HepG2 (cell line): Measurements from ENCODE around the gene PKMYT1. TPM values are rescaled to one million over a fixed set of nuclear protein-coding genes. Genes with fewer than 3 reads are reported as not detected.

Experiments used
- ATAC-seq: fragments of 200-7000 bp; cut with Tn5 transposase; 3 replicates; pipeline ENCODE4 v1.9.1; 2020; ENCODE audit warnings: mild to moderate bottlenecking, moderate library complexity
- BruUV-seq: library from RNA; stranded (reverse); fragments of 400-500 nt; replicated peaks from 2 replicates; lab custom pipeline; 2021; lab: Mats Ljungman, UMichigan
- CTCF ChIA-PET: fragments of 300-600 bp; formaldehyde crosslinking; extraction: SDS; loops from one replicate; lab custom pipeline; 2021; ENCODE audit warnings: low total read pairs, inconsistent platforms, low intra/inter-chr PET ratio; lab: Yijun Ruan, JAX
- POLR2A ChIA-PET: fragments of 350-600 bp; sonication (Branson Sonifier 250); formaldehyde crosslinking; loops from one replicate; lab custom pipeline; 2020; ENCODE audit warnings: antibody characterized with exemption, inconsistent platforms; lab: Yijun Ruan, JAX
- DNase-seq: peaks from one replicate; pipeline ENCODE4 v3.0.0-alpha.2; 2015; ENCODE audit warnings: low spot score
- FAIRE-seq: peaks from 3 replicates; lab custom pipeline; 2011; peaks lifted over from hg19 to GRCh38; lab: Jason Lieb, UNC
- H2AFZ ChIP-seq: one replicate; pipeline ENCODE4 v1.6.1; 2011; ENCODE audit warnings: low read length, inconsistent platforms
- H3K27ac ChIP-seq: fragments of 300-600 bp; 3 replicates; pipeline ENCODE4 v1.8.0; 2011; ENCODE audit warnings: mixed run types, mild to moderate bottlenecking, mixed read lengths, low read length, inconsistent platforms; ENCODE audit not compliant: insufficient read depth; ENCODE audit errors: extremely low read length
- H3K27me3 ChIP-seq, 2 experiments: fragments of 200-600 bp in 1 of 2; 2 replicates in 1 of 2; 3 replicates in 1 of 2; pipeline versions ENCODE4 v1.6.0 to v1.8.0; 2011; ENCODE audit warnings: low read length in 2 of 2, mild to moderate bottlenecking in 2 of 2, moderate library complexity in 2 of 2, inconsistent platforms in 1 of 2; ENCODE audit not compliant: insufficient read depth in 2 of 2, control insufficient read depth in 1 of 2
- H3K36me3 ChIP-seq, 2 experiments: fragments of 200-600 bp in 1 of 2; replicated peaks in 1 of 2; 2 replicates in 1 of 2; 3 replicates in 1 of 2; pipeline versions ENCODE4 v1.5.1 to v1.8.0; 2011; ENCODE audit warnings: low read length in 2 of 2, inconsistent platforms in 1 of 2; ENCODE audit not compliant: insufficient read depth in 2 of 2, control insufficient read depth in 1 of 2
- H3K4me1 ChIP-seq: 2 replicates; pipeline ENCODE4 v1.5.1; 2012; ENCODE audit warnings: low read length, inconsistent platforms; ENCODE audit not compliant: insufficient read depth
- H3K4me2 ChIP-seq: 2 replicates; pipeline ENCODE4 v1.6.0; 2011; ENCODE audit warnings: low read depth, low read length, inconsistent platforms
- H3K4me3 ChIP-seq, 3 experiments: fragments of 200-600 bp in 1 of 3; sonication (generic), shearing (Covaris generic) in 1 of 3; replicated peaks in 1 of 3; 2 replicates each; pipeline ENCODE4 v1.5.1; 2011 to 2016; ENCODE audit warnings: low read length in 3 of 3, inconsistent platforms in 2 of 3, low read depth in 2 of 3, mild to moderate bottlenecking in 2 of 3, control low read depth in 1 of 3, mixed read lengths in 1 of 3; ENCODE audit not compliant: insufficient read depth in 1 of 3
- H3K79me2 ChIP-seq: one replicate; pipeline ENCODE4 v1.6.1; 2011; ENCODE audit warnings: low read length, inconsistent platforms; ENCODE audit not compliant: insufficient read depth
- H3K9ac ChIP-seq: 2 replicates; pipeline ENCODE4 v1.6.0; 2011; ENCODE audit warnings: mild to moderate bottlenecking, low read depth, low read length, inconsistent platforms; ENCODE audit not compliant: insufficient read depth
- H3K9me3 ChIP-seq: 2 replicates; pipeline ENCODE4 v1.5.1; 2012; ENCODE audit warnings: mild to moderate bottlenecking, low read length
- H4K20me1 ChIP-seq: 2 replicates; pipeline ENCODE4 v1.6.0; 2011; ENCODE audit warnings: inconsistent platforms, mild to moderate bottlenecking, low read length, moderate library complexity; ENCODE audit not compliant: insufficient read depth
- ATAD3A ChIP-seq: sonication (generic); formaldehyde crosslinking; IDR thresholded peaks from 2 replicates; pipeline ENCODE4 v1.4.0; 2020; ENCODE audit warnings: missing genetic modification reagents
- BCL6 ChIP-seq: IDR thresholded peaks from 2 replicates; pipeline ENCODE4 v1.6.1; 2016; ENCODE audit warnings: missing genetic modification reagents, missing compliant biosample characterization
- ERF ChIP-seq: IDR thresholded peaks from 2 replicates; pipeline ENCODE4 v1.6.1; 2018; ENCODE audit warnings: missing biosample characterization, missing genetic modification reagents
- HNF4A ChIP-seq: sonication (generic); formaldehyde crosslinking; IDR thresholded peaks from 2 replicates; pipeline ENCODE4 v1.4.0; 2020; ENCODE audit warnings: missing genetic modification reagents
- ISX ChIP-seq: sonication (generic); formaldehyde crosslinking; conservative IDR thresholded peaks from 2 replicates; pipeline ENCODE4 v1.5.0; 2020; ENCODE audit warnings: missing genetic modification reagents
- KAT2B ChIP-seq: fragments of 150-350 bp; IDR thresholded peaks from 2 replicates; pipeline ENCODE4 v1.6.1; 2014; ENCODE audit warnings: low read depth, low read length, borderline replicate concordance
- MAF1 ChIP-seq: sonication (generic); formaldehyde crosslinking; IDR thresholded peaks from 2 replicates; pipeline ENCODE4 v1.5.0; 2020; ENCODE audit warnings: missing genetic modification reagents, borderline replicate concordance
- MED8 ChIP-seq: sonication (generic); formaldehyde crosslinking; IDR thresholded peaks from 2 replicates; pipeline ENCODE4 v1.8.1; 2023; ENCODE audit warnings: mild to moderate bottlenecking, missing genetic modification reagents; ENCODE audit not compliant: insufficient replicate concordance
- MXI1 ChIP-seq: IDR thresholded peaks from 3 replicates; pipeline ENCODE4 v1.6.1; 2012; ENCODE audit warnings: low read depth, low read length, inconsistent platforms, borderline replicate concordance
- NFYB ChIP-seq: sonication (generic); formaldehyde crosslinking; IDR thresholded peaks from 2 replicates; pipeline ENCODE4 v1.4.0; 2020; ENCODE audit warnings: missing genetic modification reagents
- RAD21 ChIP-seq: fragments of 450-650 bp; formaldehyde crosslinking; IDR thresholded peaks from 2 replicates; pipeline ENCODE4 v1.5.0; 2020; ENCODE audit warnings: mild to moderate bottlenecking
- SOX5 ChIP-seq: IDR thresholded peaks from 2 replicates; pipeline ENCODE4 v1.6.1; 2016; ENCODE audit warnings: borderline replicate concordance
- SOX6 ChIP-seq, 2 experiments: fragments of 450-650 bp in 1 of 2; sonication (generic) in 1 of 2; formaldehyde crosslinking in 1 of 2; IDR thresholded peaks; 2 replicates each; pipeline versions ENCODE4 v1.4.0 to v1.6.1; 2017 to 2020; ENCODE audit warnings: antibody characterized with exemption in 1 of 2, mild to moderate bottlenecking in 1 of 2, missing genetic modification reagents in 1 of 2
- SP4 ChIP-seq: sonication (generic); formaldehyde crosslinking; IDR thresholded peaks from 2 replicates; pipeline ENCODE4 v1.8.1; 2023; ENCODE audit warnings: mild to moderate bottlenecking, missing genetic modification reagents
- SSRP1 ChIP-seq: IDR thresholded peaks from 2 replicates; pipeline ENCODE4 v1.6.1; 2016; ENCODE audit warnings: control low read depth
- THAP11 ChIP-seq: IDR thresholded peaks from 2 replicates; pipeline ENCODE4 v1.6.1; 2016; ENCODE audit warnings: missing biosample characterization, missing genetic modification reagents
- ZFX ChIP-seq: sonication (generic); formaldehyde crosslinking; IDR thresholded peaks from 2 replicates; pipeline ENCODE4 v1.4.0; 2020; ENCODE audit warnings: mild to moderate bottlenecking, low read depth, missing genetic modification reagents, moderate library complexity
- ZNF430 ChIP-seq: sonication (generic); formaldehyde crosslinking; IDR thresholded peaks from 2 replicates; pipeline ENCODE4 v1.9.0; 2021; ENCODE audit warnings: mild to moderate bottlenecking, missing genetic modification reagents
- ZNF780A ChIP-seq: sonication (generic); formaldehyde crosslinking; IDR thresholded peaks from 2 replicates; pipeline ENCODE4 v1.8.0; 2022; ENCODE audit warnings: mild to moderate bottlenecking, missing genetic modification reagents, moderate library complexity
- ZNF883 ChIP-seq: sonication (generic); formaldehyde crosslinking; IDR thresholded peaks from 2 replicates; pipeline ENCODE4 v1.5.1; 2020; ENCODE audit warnings: mild to moderate bottlenecking, missing genetic modification reagents; ENCODE audit errors: not compliant biosample characterization
- ZSCAN31 ChIP-seq: sonication (generic); formaldehyde crosslinking; IDR thresholded peaks from 2 replicates; pipeline ENCODE4 v1.5.0; 2020; ENCODE audit warnings: low read depth, mild to moderate bottlenecking, missing genetic modification reagents
- WGBS: methylation state at CpG from one replicate; pipeline ENCODE4 v1.1.6; 2017; ENCODE audit warnings: low lambda C conversion rate; 5-methylcytosine and 5-hydroxymethylcytosine counted together
- in situ Hi-C: cut with HindIII; loops from 2 replicates; pipeline ENCODE4 v1.10.0; 2017; ENCODE audit warnings: low pct_unique_long_range_greater_than_20kb; ENCODE audit not compliant: extremely low pct_ligation_motif_present
- intact Hi-C: fragments of 100-400 bp; cut with micrococcal nuclease; formaldehyde crosslinking; loops from one replicate; pipeline ENCODE4 v1.10.0; 2022; ENCODE audit not compliant: unreplicated experiment
- polyA plus RNA-seq, 8 experiments: library from polyadenylated mRNA; depleted of rRNA in 3 of 8; stranded (reverse) in 7 of 8; unstranded in 1 of 8; fragments of >200 nt; fragmentation: Illumina TruSeq in 4 of 8; extraction: Trizol in 4 of 8; gene quantifications; 2 replicates each; pipeline versions ENCODE4 v1.2.1 to v1.2.3, GENCODE V29; 2011 to 2016; ENCODE audit warnings: low read depth in 4 of 8, missing spikeins in 1 of 8, mixed read lengths in 1 of 8; ENCODE audit not compliant: insufficient read depth in 1 of 8
- total RNA-seq, 5 experiments: library from RNA; depleted of rRNA; stranded (reverse); fragments of >200 nt; fragmentation: Illumina TruSeq; extraction: Trizol; gene quantifications; 2 replicates each; pipeline ENCODE4 v1.2.3, GENCODE V29; 2016; ENCODE audit warnings: low read depth in 1 of 5
- TF ChIP-seq, protein P1 (sequence below): IDR thresholded peaks from 2 replicates; pipeline ENCODE4 v1.6.1; 2012; ENCODE audit warnings: low read depth, low read length, improper control_type of control experiment
- TF ChIP-seq, protein P2 (sequence below): sonication (generic); formaldehyde crosslinking; IDR thresholded peaks from 2 replicates; pipeline ENCODE4 v1.8.1; 2023; ENCODE audit warnings: missing genetic modification reagents, inconsistent platforms, borderline replicate concordance

Gene PKMYT1
- total and polyA plus RNA-seq, 2 of the 13 experiments (the other 11 are each of a cell fraction or from before 2014, with no cell fraction given) = 7.0 to 27.8 TPM

DNA sequence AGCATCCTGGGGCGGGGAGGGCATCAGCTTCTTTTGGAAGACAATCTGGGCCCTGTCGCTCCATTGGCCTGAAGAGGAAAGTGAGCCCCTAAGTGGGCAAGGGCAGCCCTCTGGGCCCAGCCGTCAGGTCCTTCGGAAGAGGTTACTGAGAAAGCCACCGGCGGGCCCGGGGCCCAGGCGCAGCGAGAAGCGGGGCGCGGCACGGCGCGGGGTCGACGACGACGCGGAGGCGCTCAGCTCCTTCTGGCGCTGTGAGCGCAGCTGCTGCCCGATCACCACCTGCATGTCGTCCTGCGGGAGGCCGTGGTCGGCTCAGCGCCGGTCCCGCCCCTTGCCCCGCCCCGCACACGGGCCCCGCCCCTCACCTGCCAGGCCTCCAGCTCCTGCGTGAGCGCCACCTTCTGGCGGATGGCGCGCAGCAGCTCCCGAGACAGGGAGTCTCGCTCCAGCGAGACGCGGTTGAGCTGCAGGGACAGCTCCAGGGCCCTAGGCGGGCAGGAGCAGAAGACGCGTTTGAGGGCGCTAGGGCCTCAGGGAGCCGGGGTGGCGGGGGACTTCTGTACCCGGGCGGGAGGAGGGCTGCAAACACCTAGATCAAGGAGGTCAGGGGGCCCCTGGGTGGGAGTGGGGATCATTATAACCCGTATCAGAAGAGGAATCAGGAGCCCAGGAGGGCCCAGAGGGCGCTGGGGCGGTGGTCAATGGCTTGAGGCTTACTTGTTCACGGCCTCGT lies 47.9 kb upstream of the PKMYT1 start:
- intact Hi-C loops = no loop called here
- BruUV-seq = no TSS peak
- peak overlapping the region in 1 of 3 experiments; percentile 61; a peak in 1 of 6 replicates for H3K4me3 ChIP-seq
- no peaks in the 10 kb centered on the region for H3K79me2 ChIP-seq
- no peak overlapping the region for H3K27ac ChIP-seq
- WGBS = 24% methylated on average over 29 of the region's 58 CpGs
- ChIA-PET CTCF (interaction anchor here (1.1 to 1.7 kb wide), 2 partner anchors 10 to 25 kb away, joined by 3 to 11 read pairs; partner anchors contain the start of gene CLDN6), POLR2A (interaction anchor here (0.9 to 18.8 kb wide), 14 partner anchors 8 to 106 kb away, joined by 3 to 750 read pairs (median 6); partner anchors contain the start of genes CLDN9, IL32, KREMEN2 and PKMYT1)
- DNase-seq = peak; percentile 65
- peaks cover 34% of the 10 kb centered on the region for H3K4me1 ChIP-seq
- FAIRE-seq = peak; percentile 12
- H4K20me1 ChIP-seq = peaks cover 10% of the 10 kb centered on the region; the same call in 1 of the 2 replicates
- no peak overlapping the region for H2AFZ ChIP-seq
- in situ Hi-C loops = no loop called here
- no peaks in the 10 kb centered on the region for H3K9me3 ChIP-seq
- peaks cover 5 to 45% of the 10 kb centered on the region in 2 experiments for H3K27me3 ChIP-seq
- 0 out of 2 replicates have a peak overlapping the region, but pooled peaks have one; percentile 0 for H3K9ac ChIP-seq
- H3K4me2 ChIP-seq = peak overlapping the region; percentile 75
- peaks cover 16 to 17% of the 10 kb centered on the region in 2 experiments; a peak in 4 of 5 replicates for H3K36me3 ChIP-seq
- ATAC-seq = peak; percentile 34
- TF ChIP-seq SP4 (CRISPR knock-in tag) (peak; percentile 78; the same call in 1 of the 2 replicates), MXI1 (peak; percentile 54; the same call in 1 of the 3 replicates), MAF1 (CRISPR knock-in tag) (no peak), BCL6 (peak; percentile 19; the same call in 1 of the 2 replicates), SSRP1 (no peak), ZNF780A (no peak), RAD21 (CRISPR knock-in tag) (peak; percentile 72), ZFX (CRISPR knock-in tag) (peak; percentile 53; the same call in 1 of the 2 replicates), NFYB (peak; percentile 30; the same call in 1 of the 2 replicates), ZNF430 (CRISPR knock-in tag) (peak; percentile 58; the same call in 1 of the 2 replicates), ERF (CRISPR knock-in tag) (0 out of 2 replicates have a peak, but pooled peaks have one; percentile 52), ATAD3A (no peak), ZNF883 (CRISPR knock-in tag) (peak; percentile 40), MED8 (CRISPR knock-in tag) (no peak), KAT2B (no peak), ZSCAN31 (CRISPR knock-in tag) (0 out of 2 replicates have a peak, but pooled peaks have one; percentile 36), ISX (CRISPR knock-in tag) (no peak), HNF4A (CRISPR knock-in tag) (0 out of 2 replicates have a peak, but pooled peaks have one; percentile 13), THAP11 (CRISPR knock-in tag) (peak; percentile 87), SOX6 (IDR thresholded peaks at IDR 0.05) (no peak), SOX6 (CRISPR knock-in tag; IDR thresholded peaks at IDR 0.05) (no peak), SOX5 (CRISPR knock-in tag) (0 out of 2 replicates have a peak, but pooled peaks have one; percentile 23)
- TF ChIP-seq, protein P1, sequence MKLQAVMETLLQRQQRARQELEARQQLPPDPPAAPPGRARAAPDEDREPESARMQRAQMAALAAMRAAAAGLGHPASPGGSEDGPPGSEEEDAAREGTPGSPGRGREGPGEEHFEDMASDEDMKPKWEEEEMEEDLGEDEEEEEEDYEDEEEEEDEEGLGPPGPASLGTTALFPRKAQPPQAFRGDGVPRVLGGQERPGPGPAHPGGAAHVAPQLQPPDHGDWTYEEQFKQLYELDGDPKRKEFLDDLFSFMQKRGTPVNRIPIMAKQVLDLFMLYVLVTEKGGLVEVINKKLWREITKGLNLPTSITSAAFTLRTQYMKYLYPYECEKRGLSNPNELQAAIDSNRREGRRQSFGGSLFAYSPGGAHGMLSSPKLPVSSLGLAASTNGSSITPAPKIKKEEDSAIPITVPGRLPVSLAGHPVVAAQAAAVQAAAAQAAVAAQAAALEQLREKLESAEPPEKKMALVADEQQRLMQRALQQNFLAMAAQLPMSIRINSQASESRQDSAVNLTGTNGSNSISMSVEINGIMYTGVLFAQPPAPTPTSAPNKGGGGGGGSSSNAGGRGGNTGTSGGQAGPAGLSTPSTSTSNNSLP = no peak
- TF ChIP-seq, protein P2, sequence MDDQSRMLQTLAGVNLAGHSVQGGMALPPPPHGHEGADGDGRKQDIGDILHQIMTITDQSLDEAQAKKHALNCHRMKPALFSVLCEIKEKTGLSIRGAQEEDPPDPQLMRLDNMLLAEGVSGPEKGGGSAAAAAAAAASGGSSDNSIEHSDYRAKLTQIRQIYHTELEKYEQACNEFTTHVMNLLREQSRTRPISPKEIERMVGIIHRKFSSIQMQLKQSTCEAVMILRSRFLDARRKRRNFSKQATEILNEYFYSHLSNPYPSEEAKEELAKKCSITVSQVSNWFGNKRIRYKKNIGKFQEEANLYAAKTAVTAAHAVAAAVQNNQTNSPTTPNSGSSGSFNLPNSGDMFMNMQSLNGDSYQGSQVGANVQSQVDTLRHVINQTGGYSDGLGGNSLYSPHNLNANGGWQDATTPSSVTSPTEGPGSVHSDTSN (CRISPR knock-in tag) = no peak
